H1 (cell line): Measurements from ENCODE around the gene RASGRP1. TPM values are rescaled to one million over a fixed set of nuclear protein-coding genes. Genes with fewer than 3 reads are reported as not detected.

ENCODE experiments used
- CTCF ChIA-PET: fragments of 300-600 bp; sonication (Branson Sonifier 250); formaldehyde crosslinking; loops from one replicate; lab custom pipeline; 2021; ENCODE audit not compliant: partially characterized antibody; lab: Charles Lee
- POLR2A ChIA-PET: fragments of 300-600 bp; sonication (Branson Sonifier 250); formaldehyde crosslinking; loops from one replicate; lab custom pipeline; 2021; ENCODE audit warnings: inconsistent platforms; ENCODE audit not compliant: partially characterized antibody; lab: Charles Lee
- DNase-seq, 2 experiments: peaks; one replicate each; pipeline versions ENCODE4 v3.0.0 to v3.0.0-alpha.2; 2010 to 2022; ENCODE audit warnings: low spot score in 2 of 2, low read depth in 1 of 2, mixed read lengths in 1 of 2
- FAIRE-seq: peaks from 2 replicates; lab custom pipeline; 2011; peaks lifted over from hg19 to GRCh38; lab: Jason Lieb, UNC
- H2AFZ ChIP-seq: 2 replicates; pipeline ENCODE4 v1.8.1; 2012; ENCODE audit warnings: low read length, inconsistent platforms
- H2AK5ac ChIP-seq: 2 replicates; pipeline ENCODE4 v1.6.1; 2013; ENCODE audit warnings: low read depth, low read length
- H2BK120ac ChIP-seq: replicated peaks from 2 replicates; pipeline ENCODE3; 2013; ENCODE audit warnings: low read depth, low read length, inconsistent platforms
- H2BK12ac ChIP-seq: 2 replicates; pipeline ENCODE4 v1.6.1; 2013; ENCODE audit warnings: low read depth, low read length
- H2BK15ac ChIP-seq: 2 replicates; pipeline ENCODE4 v1.6.1; 2013; ENCODE audit warnings: low read length
- H2BK20ac ChIP-seq: 2 replicates; pipeline ENCODE4 v1.6.1; 2013; ENCODE audit warnings: low read length
- H2BK5ac ChIP-seq: 2 replicates; pipeline ENCODE4 v1.6.1; 2013; ENCODE audit warnings: low read depth, low read length
- H3K14ac ChIP-seq: 2 replicates; pipeline ENCODE4 v1.6.1; 2013; ENCODE audit warnings: inconsistent platforms; ENCODE audit not compliant: insufficient read length
- H3K18ac ChIP-seq: 2 replicates; pipeline ENCODE4 v1.6.1; 2013; ENCODE audit warnings: low read length; ENCODE audit errors: extremely low read depth
- H3K23ac ChIP-seq: 2 replicates; pipeline ENCODE4 v1.6.1; 2013; ENCODE audit warnings: inconsistent platforms; ENCODE audit not compliant: insufficient read length
- H3K23me2 ChIP-seq: 2 replicates; pipeline ENCODE4 v1.6.1; 2013; ENCODE audit warnings: low read depth, low read length
- H3K27ac ChIP-seq: 2 replicates; pipeline ENCODE4 v1.6.1; 2011; ENCODE audit warnings: low read depth, low read length, inconsistent platforms
- H3K27me3 ChIP-seq, 4 experiments: replicated peaks in 1 of 4; 1 replicate in 1 of 4; 2 replicates in 3 of 4; pipeline versions ENCODE4 v1.6.1 to v1.8.1; 2011 to 2013; ENCODE audit warnings: low read length in 3 of 4, mild to moderate bottlenecking in 3 of 4, inconsistent platforms in 2 of 4, mixed read lengths in 2 of 4, moderate library complexity in 1 of 4; ENCODE audit not compliant: control insufficient read depth in 3 of 4, insufficient read depth in 3 of 4; ENCODE audit errors: extremely low read depth in 1 of 4
- H3K36me3 ChIP-seq, 4 experiments: 2 replicates each; pipeline versions ENCODE4 v1.6.1 to v1.8.1; 2011 to 2013; ENCODE audit warnings: mild to moderate bottlenecking in 4 of 4, low read length in 3 of 4, moderate library complexity in 2 of 4, control low read depth in 1 of 4, inconsistent platforms in 1 of 4; ENCODE audit not compliant: insufficient read depth in 4 of 4, control insufficient read depth in 2 of 4
- H3K4ac ChIP-seq: replicated peaks from 2 replicates; pipeline ENCODE3; 2013; ENCODE audit warnings: low read length, low read depth, mixed read lengths, inconsistent platforms; ENCODE audit not compliant: insufficient read length
- H3K4me1 ChIP-seq, 4 experiments: replicated peaks in 1 of 4; 1 replicate in 1 of 4; 2 replicates in 3 of 4; pipeline versions ENCODE4 v1.6.1 to v1.8.1; 2011 to 2013; ENCODE audit warnings: low read length in 3 of 4, inconsistent platforms in 2 of 4, mixed read lengths in 1 of 4; ENCODE audit not compliant: insufficient read depth in 4 of 4, control insufficient read depth in 3 of 4
- H3K4me2 ChIP-seq, 2 experiments: 2 replicates each; pipeline versions ENCODE4 v1.6.1 to v1.8.1; 2011 to 2013; ENCODE audit warnings: low read depth in 2 of 2, low read length in 2 of 2, control low read depth in 1 of 2, inconsistent platforms in 1 of 2, mild to moderate bottlenecking in 1 of 2; ENCODE audit not compliant: insufficient read depth in 1 of 2
- H3K4me3 ChIP-seq, 4 experiments: fragments of 200-600, 300-600 bp in 1 of 4; sonication (generic), shearing (Covaris generic), sonication (Bioruptor Twin) in 1 of 4; 2 replicates each; pipeline versions ENCODE4 v1.5.1 to v1.8.1; 2011 to 2016; ENCODE audit warnings: low read length in 4 of 4, low read depth in 3 of 4, control low read depth in 2 of 4, inconsistent platforms in 2 of 4, mild to moderate bottlenecking in 2 of 4, mixed read lengths in 1 of 4, moderate library complexity in 1 of 4; ENCODE audit not compliant: insufficient read depth in 2 of 4; ENCODE audit errors: extremely low read depth in 1 of 4
- H3K56ac ChIP-seq: replicated peaks from 2 replicates; pipeline ENCODE3; 2013; ENCODE audit warnings: low read depth, mild to moderate bottlenecking, mixed read lengths, low read length, inconsistent platforms; ENCODE audit not compliant: insufficient read length
- H3K79me1 ChIP-seq: 2 replicates; pipeline ENCODE4 v1.6.1; 2013; ENCODE audit warnings: low read depth, low read length, control low read depth
- H3K79me2 ChIP-seq, 2 experiments: 2 replicates each; pipeline versions ENCODE4 v1.6.1 to v1.8.1; 2012 to 2013; ENCODE audit warnings: low read length in 2 of 2, mild to moderate bottlenecking in 2 of 2, inconsistent platforms in 1 of 2; ENCODE audit not compliant: insufficient read depth in 2 of 2, control insufficient read depth in 1 of 2
- H3K9ac ChIP-seq, 4 experiments: replicated peaks in 1 of 4; 1 replicate in 1 of 4; 2 replicates in 3 of 4; pipeline versions ENCODE4 v1.6.1 to v1.8.1; 2011 to 2013; ENCODE audit warnings: low read depth in 3 of 4, low read length in 3 of 4, control low read depth in 2 of 4, mild to moderate bottlenecking in 2 of 4, moderate library complexity in 2 of 4, inconsistent platforms in 1 of 4; ENCODE audit errors: extremely low read depth in 1 of 4
- H3K9me3 ChIP-seq, 2 experiments: 2 replicates each; pipeline versions ENCODE4 v1.6.1 to v1.8.1; 2012 to 2013; ENCODE audit warnings: mild to moderate bottlenecking in 2 of 2, moderate library complexity in 2 of 2, control low read depth in 1 of 2, inconsistent platforms in 1 of 2, low read depth in 1 of 2, low read length in 1 of 2, mixed read lengths in 1 of 2; ENCODE audit not compliant: insufficient read depth in 2 of 2
- H4K20me1 ChIP-seq, 2 experiments: replicated peaks in 1 of 2; 2 replicates each; pipeline versions ENCODE3 to v1.8.1; 2011 to 2013; ENCODE audit warnings: inconsistent platforms in 2 of 2, low read length in 2 of 2, mild to moderate bottlenecking in 1 of 2; ENCODE audit not compliant: insufficient read depth in 2 of 2, control insufficient read depth in 1 of 2
- H4K5ac ChIP-seq: 2 replicates; pipeline ENCODE4 v1.6.1; 2013; ENCODE audit warnings: low read length, low read depth, mixed read lengths, inconsistent platforms; ENCODE audit not compliant: insufficient read length
- H4K8ac ChIP-seq: 2 replicates; pipeline ENCODE4 v1.8.0; 2013; ENCODE audit warnings: mild to moderate bottlenecking, moderate library complexity, low read length, inconsistent platforms; ENCODE audit not compliant: insufficient read depth; ENCODE audit errors: extremely low read depth
- H4K91ac ChIP-seq: replicated peaks from 2 replicates; pipeline ENCODE3; 2013; ENCODE audit warnings: low read length, mixed read lengths, inconsistent platforms; ENCODE audit not compliant: insufficient read length
- BACH1 ChIP-seq: IDR thresholded peaks from 2 replicates; pipeline ENCODE4 v1.6.1; 2012; ENCODE audit warnings: low read length, improper control_type of control experiment
- CHD1 ChIP-seq: IDR thresholded peaks from 2 replicates; pipeline ENCODE4 v1.6.1; 2012; ENCODE audit warnings: low read depth, low read length, improper control_type of control experiment
- CREB1 ChIP-seq: IDR thresholded peaks from 2 replicates; pipeline ENCODE4 v1.6.1; 2012; ENCODE audit warnings: inconsistent platforms
- PHF8 ChIP-seq: fragments of 200-600 bp; sonication (generic); conservative IDR thresholded peaks from 2 replicates; pipeline ENCODE4 v1.7.1; 2012; ENCODE audit warnings: low read depth, mild to moderate bottlenecking, inconsistent platforms, low read length, moderate library complexity
- POU5F1 ChIP-seq: IDR thresholded peaks from 2 replicates; pipeline ENCODE4 v1.6.1; 2011; ENCODE audit warnings: low read depth, mild to moderate bottlenecking, low read length, moderate library complexity
- SP2 ChIP-seq: IDR thresholded peaks from 2 replicates; pipeline ENCODE4 v1.6.1; 2012; ENCODE audit warnings: mild to moderate bottlenecking, low read length, inconsistent platforms
- SP4 ChIP-seq: IDR thresholded peaks from 2 replicates; pipeline ENCODE4 v1.6.1; 2012; ENCODE audit warnings: low read length, inconsistent platforms
- SUZ12 ChIP-seq: fragments of 200-600 bp; sonication (generic); IDR thresholded peaks from 2 replicates; pipeline ENCODE4 v1.6.1; 2012; ENCODE audit warnings: mild to moderate bottlenecking, inconsistent platforms, low read length, moderate library complexity, mixed read lengths
- WGBS, 2 experiments: shearing (Covaris generic) in 1 of 2; methylation state at CpG; one replicate each; pipeline versions ENCODE4 v1.1.6 to v1.1.7; 2013 to 2015; ENCODE audit warnings: low lambda C conversion rate in 2 of 2, mixed read lengths in 2 of 2, inconsistent platforms in 1 of 2, low coverage in 1 of 2, missing lambda C conversion rate in 1 of 2; ENCODE audit not compliant: insufficient replicate concordance in 2 of 2, insufficient coverage in 1 of 2, insufficient read length in 1 of 2; ENCODE audit errors: extremely low coverage in 1 of 2, missing lambda C conversion rate in 1 of 2; 5-methylcytosine and 5-hydroxymethylcytosine counted together
- polyA plus RNA-seq, 7 experiments: library from polyadenylated mRNA; depleted of rRNA in 3 of 7; stranded (reverse) in 5 of 7; unstranded in 2 of 7; fragments of >200 nt in 5 of 7; fragments of 200-250 nt in 2 of 7; gene quantifications; 1 replicate in 5 of 7; 2 replicates in 1 of 7; 4 replicates in 1 of 7; pipeline versions ENCODE4 v1.2.1 to v1.2.3, GENCODE V29; 2011 to 2013; ENCODE audit warnings: missing spikeins in 2 of 7, mixed read lengths in 2 of 7
- total RNA-seq: library from RNA; stranded (reverse); fragmentation: NEBNext Ultra II Directional; extraction: Animal tissue kit (Norgen Biotek cat#: 25700); gene quantifications from 2 replicates; pipeline ENCODE4 v1.2.1, GENCODE V29; 2021

Gene RASGRP1
- total and polyA plus RNA-seq, 2 of the 8 experiments (the other 6 are each of a cell fraction or from before 2014, with no cell fraction given), result 1.1 to 2.1 TPM

- CTCF ChIA-PET, result interaction anchor here (2.3 kb wide), 1 partner anchor 49 kb away, joined by 7 read pairs; no protein-coding TSS in a partner anchor
- H3K56ac ChIP-seq, result no peak overlapping the region
- no peaks in the 10 kb centered on the region for H3K23me2 ChIP-seq
Observed at GRCh38 chr15:38613085-38613484, 48.5 kb upstream of the RASGRP1 start.

More at GRCh38 chr15:38613085-38613484, 48.5 kb upstream of the RASGRP1 start:
- Histone ChIP-seq H3K4me1 (peaks cover 0 to 8% (median 1%) of the 10 kb centered on the region in 4 experiments; a peak in 2 of 7 replicates), H3K27ac (no peak overlapping the region), H2BK120ac (no peak overlapping the region), H2BK12ac (no peak overlapping the region), H2AK5ac (no peak overlapping the region), H3K79me1 (no peaks in the 10 kb centered on the region), H2AFZ (no peak overlapping the region), H3K27me3 (no peaks in the 10 kb centered on the region), H2BK15ac (no peak overlapping the region), H3K79me2 (no peaks in the 10 kb centered on the region), H3K4me2 (no peak overlapping the region), H4K20me1 (no peaks in the 10 kb centered on the region), H3K4ac (no peak overlapping the region), H2BK5ac (no peak overlapping the region), H3K9ac (no peak overlapping the region), H2BK20ac (no peak overlapping the region), H4K8ac (no peak overlapping the region), H3K36me3 (no peaks in the 10 kb centered on the region), H3K9me3 (no peaks in the 10 kb centered on the region), H3K4me3 (no peak overlapping the region), H3K14ac (no peak overlapping the region), H3K23ac (no peak overlapping the region), H4K91ac (no peak overlapping the region), H4K5ac (no peak overlapping the region), H3K18ac (no peak overlapping the region)
- TF ChIP-seq PHF8 (no peak), POU5F1 (no peak), SP4 (no peak), BACH1 (no peak), SUZ12 (no peak), SP2 (no peak), CREB1 (no peak), CHD1 (no peak)
- FAIRE-seq (no peak), DNase-seq (no peak)
- POLR2A ChIA-PET, result no interaction called here
- WGBS, 2 experiments, result 91% methylated on average over 2 of the region's 3 CpGs; no CpG with 5 or more reads in 1 of the 2 experiments
